Naive thymus-derived CD8-positive, alpha-beta T cell (primary cell): ENCODE results near the gene ABCF2. TPM values are rescaled to one million over a fixed set of nuclear protein-coding genes. Genes with fewer than 3 reads are reported as not detected.

Source experiments
- ATAC-seq, 2 donors: fragments of 150-1000 bp; cut with Tn5 transposase in 1 of 2; sonication (Bioruptor Pico), chemical (Tn5 transposase) in 1 of 2; 1 replicate in 1 of 2; 2 replicates in 1 of 2; pipeline ENCODE4 v1.10.0; 2021; ENCODE audit warnings: mild to moderate bottlenecking in 2 of 2, moderate library complexity in 2 of 2
- POLR2A ChIA-PET: fragments of 350-600 bp; sonication (Branson Sonifier 250); formaldehyde crosslinking; loops from one replicate; lab custom pipeline; 2021; ENCODE audit warnings: antibody characterized with exemption; lab: Charles Lee
- DNase-seq, 10 donors: peaks; one replicate each; pipeline versions ENCODE4 v3.0.0 to v3.0.0-alpha.2; 2020 to 2022
- H3K27ac Mint-ChIP-seq, 10 donors: one replicate each; pipeline ENCODE4 v1.8.0; 2020 to 2022; ENCODE audit warnings: mild to moderate bottlenecking in 10 of 10, mixed read lengths in 10 of 10, moderate library complexity in 4 of 10, inconsistent platforms in 1 of 10
- H3K27me3 Mint-ChIP-seq, 5 donors: one replicate each; pipeline ENCODE4 v1.8.0; 2021 to 2022; ENCODE audit warnings: mixed read lengths in 5 of 5
- H3K36me3 Mint-ChIP-seq, 3 donors: one replicate each; pipeline ENCODE4 v1.8.0; 2020 to 2022; ENCODE audit warnings: mixed read lengths in 3 of 3, mild to moderate bottlenecking in 2 of 3, inconsistent platforms in 1 of 3
- H3K4me1 Mint-ChIP-seq, 4 donors: one replicate each; pipeline ENCODE4 v1.8.0; 2021 to 2022; ENCODE audit warnings: mixed read lengths in 4 of 4
- H3K4me3 Mint-ChIP-seq, 10 donors: one replicate each; pipeline ENCODE4 v1.8.0; 2020 to 2022; ENCODE audit warnings: mild to moderate bottlenecking in 10 of 10, mixed read lengths in 10 of 10, moderate library complexity in 6 of 10, inconsistent platforms in 1 of 10
- H3K9me3 Mint-ChIP-seq, 9 donors: one replicate each; pipeline ENCODE4 v1.8.0; 2020 to 2022; ENCODE audit warnings: mixed read lengths in 9 of 9, mild to moderate bottlenecking in 3 of 9, inconsistent platforms in 1 of 9, moderate library complexity in 1 of 9
- polyA plus RNA-seq, 3 donors: library from polyadenylated mRNA; unstranded; fragments of 300-500 nt; fragmentation: Illumina TruSeq; gene quantifications; one replicate each; pipeline ENCODE4 v1.2.3, GENCODE V29; 2021
- total RNA-seq, 8 experiments: library from RNA in 2 of 8; stranded (reverse) in 2 of 8; gene quantifications; one replicate each; pipeline ENCODE4 v1.2.3 and lab custom pipeline; 2021 to 2026

ABCF2 gene
- total and polyA plus RNA-seq, 5 experiments from 2014 or later = 23.0 to 40.4 (median 31.6) TPM

- peaks cover 0 to 21% (median 8%) of the 10 kb centered on the region in 3 donors for H3K36me3 Mint-ChIP-seq
- POLR2A ChIA-PET = interaction anchor here (0.6 to 1.0 kb wide), 3 partner anchors 15 to 555 kb away, joined by 3 to 4 read pairs (median 4); no protein-coding TSS in a partner anchor
Measured at GRCh38 chr7:151229249-151229648, 2.2 kb upstream of the ABCF2 start.

GRCh38 chr7:151228024-151228866 is 1.2 kb upstream of the ABCF2 start:
- Mint-ChIP-seq H3K4me3 (peak overlapping the region; percentile 88 to 100 (median 98)), H3K9me3 (no peaks in the 10 kb centered on the region), H3K4me1 (peaks cover 30 to 53% (median 50%) of the 10 kb centered on the region in 4 donors), H3K27ac (peak overlapping the region in 9 of 10 donors; percentile 95 to 98 (median 97)), H3K36me3 (peaks cover 0 to 29% (median 10%) of the 10 kb centered on the region in 3 donors), H3K27me3 (no peaks in the 10 kb centered on the region)
- POLR2A ChIA-PET = interaction anchor here (0.7 to 2.5 kb wide), 6 partner anchors 9 to 113 kb away, joined by 3 to 21 read pairs (median 5); partner anchors contain the start of gene NUB1
- no peak for DNase-seq
- no peak for ATAC-seq

More at GRCh38 chr7:151229249-151229648, 2.2 kb upstream of the ABCF2 start:
- Mint-ChIP-seq H3K4me1 (peaks cover 34 to 60% (median 59%) of the 10 kb centered on the region in 4 donors), H3K4me3 (peak overlapping the region in 1 of 10 donors; percentile 22), H3K27me3 (no peaks in the 10 kb centered on the region), H3K9me3 (no peaks in the 10 kb centered on the region), H3K27ac (no peak overlapping the region)
- DNase-seq (no peak), ATAC-seq (no peak)

- ATAC-seq (peak in 1 of 2 donors; percentile 1), DNase-seq (no peak)
- POLR2A ChIA-PET = interaction anchor here (0.6 to 2.5 kb wide), 10 partner anchors 10 to 1373 kb away, joined by 3 to 21 read pairs (median 4); partner anchors contain the start of genes H2BK1 and NUB1
- peak overlapping the region; percentile 31 to 98 (median 97) for H3K27ac Mint-ChIP-seq
- peaks cover 0 to 44% (median 10%) of the 10 kb centered on the region in 3 donors for H3K36me3 Mint-ChIP-seq
- no peaks in the 10 kb centered on the region for H3K9me3 Mint-ChIP-seq
- peaks cover 21 to 41% (median 39%) of the 10 kb centered on the region in 4 donors for H3K4me1 Mint-ChIP-seq
- peak overlapping the region; percentile 88 to 100 (median 98) for H3K4me3 Mint-ChIP-seq
- no peaks in the 10 kb centered on the region for H3K27me3 Mint-ChIP-seq
Measured at GRCh38 chr7:151226560-151226874, 488 bp downstream of the ABCF2 start.

GRCh38 chr7:151225948-151226510 is 976 bp downstream of the ABCF2 start:
- H3K4me1 Mint-ChIP-seq = peaks cover 21 to 39% (median 35%) of the 10 kb centered on the region in 4 donors
- no peaks in the 10 kb centered on the region for H3K9me3 Mint-ChIP-seq
- peaks cover 0 to 48% (median 10%) of the 10 kb centered on the region in 3 donors for H3K36me3 Mint-ChIP-seq
- no peaks in the 10 kb centered on the region for H3K27me3 Mint-ChIP-seq
- DNase-seq = no peak
- peak overlapping the region; percentile 88 to 100 (median 98) for H3K4me3 Mint-ChIP-seq
- POLR2A ChIA-PET = interaction anchor here (0.6 to 2.5 kb wide), 4 partner anchors 11 to 1372 kb away, joined by 3 to 21 read pairs (median 6); no protein-coding TSS in a partner anchor
- no peak for ATAC-seq
- peak overlapping the region in 8 of 10 donors; percentile 14 to 98 (median 97) for H3K27ac Mint-ChIP-seq

GRCh38 chr7:151223728-151224127 is 3.3 kb downstream of the ABCF2 start:
- H3K4me3 Mint-ChIP-seq = no peak overlapping the region
- H3K9me3 Mint-ChIP-seq = no peaks in the 10 kb centered on the region
- no peaks in the 10 kb centered on the region for H3K27me3 Mint-ChIP-seq
- ATAC-seq (no peak), DNase-seq (no peak)
- H3K4me1 Mint-ChIP-seq = peaks cover 21 to 39% (median 37%) of the 10 kb centered on the region in 4 donors
- H3K36me3 Mint-ChIP-seq = peaks cover 0 to 70% (median 18%) of the 10 kb centered on the region in 3 donors
- no peak overlapping the region for H3K27ac Mint-ChIP-seq
- POLR2A ChIA-PET = interaction anchor here (0.7 to 1.2 kb wide), 4 partner anchors 9 to 24 kb away, joined by 3 read pairs; no protein-coding TSS in a partner anchor

- Mint-ChIP-seq H3K9me3 (no peaks in the 10 kb centered on the region), H3K4me3 (no peak overlapping the region), H3K27ac (no peak overlapping the region), H3K4me1 (peaks cover 0 to 5% (median under 1%) of the 10 kb centered on the region in 4 donors), H3K36me3 (peaks cover 4 to 94% (median 33%) of the 10 kb centered on the region in 3 donors), H3K27me3 (no peaks in the 10 kb centered on the region)
- ATAC-seq (no peak), DNase-seq (no peak)
- POLR2A ChIA-PET = interaction anchor here (1.5 kb wide), 1 partner anchor 9 kb away, joined by 4 read pairs; the partner anchor contains the start of gene ABCF2
Measured at GRCh38 chr7:151218170-151218569, 8.8 kb downstream of the ABCF2 start.

- Mint-ChIP-seq H3K9me3 (no peaks in the 10 kb centered on the region), H3K4me3 (no peak overlapping the region), H3K4me1 (peaks cover 0 to 4% (median 1%) of the 10 kb centered on the region in 4 donors), H3K36me3 (peaks cover 4 to 85% (median 31%) of the 10 kb centered on the region in 3 donors), H3K27me3 (no peaks in the 10 kb centered on the region), H3K27ac (peak overlapping the region in 2 of 10 donors; percentile 9 to 11)
- DNase-seq = no peak
- ATAC-seq = no peak
- POLR2A ChIA-PET = no interaction called here
Measured at GRCh38 chr7:151215396-151215795, 11.6 kb downstream of the ABCF2 start.

GRCh38 chr7:151213826-151214225 is 13.2 kb downstream of the ABCF2 start:
- Mint-ChIP-seq H3K4me1 (peaks cover 0 to 5% (median under 1%) of the 10 kb centered on the region in 4 donors), H3K4me3 (no peak overlapping the region), H3K27ac (no peak overlapping the region), H3K9me3 (no peaks in the 10 kb centered on the region), H3K36me3 (peaks cover 4 to 70% (median 25%) of the 10 kb centered on the region in 3 donors), H3K27me3 (no peaks in the 10 kb centered on the region)
- DNase-seq (no peak), ATAC-seq (no peak)
- POLR2A ChIA-PET = interaction anchor here (1.0 kb wide), 1 partner anchor 10 kb away, joined by 3 read pairs; no protein-coding TSS in a partner anchor

GRCh38 chr7:151212626-151213025 is 14.4 kb downstream of the ABCF2 start:
- peaks cover 0 to 58% (median 15%) of the 10 kb centered on the region in 3 donors for H3K36me3 Mint-ChIP-seq
- H3K9me3 Mint-ChIP-seq = no peaks in the 10 kb centered on the region
- DNase-seq (no peak), ATAC-seq (no peak)
- peak overlapping the region in 2 of 10 donors; percentile 40 to 51 for H3K27ac Mint-ChIP-seq
- no peaks in the 10 kb centered on the region for H3K27me3 Mint-ChIP-seq
- POLR2A ChIA-PET = no interaction called here
- peaks cover 4 to 8% (median 8%) of the 10 kb centered on the region in 4 donors for H3K4me1 Mint-ChIP-seq
- no peak overlapping the region for H3K4me3 Mint-ChIP-seq

GRCh38 chr7:151211155-151211772 is 15.7 kb downstream of the ABCF2 start:
- POLR2A ChIA-PET = interaction anchor here (1.5 kb wide), 1 partner anchor 15 kb away, joined by 4 read pairs; the partner anchor contains the start of gene ABCF2
- DNase-seq = no peak
- ATAC-seq = no peak
- Mint-ChIP-seq H3K27ac (peak overlapping the region in 3 of 10 donors; percentile 8 to 70 (median 48)), H3K27me3 (no peaks in the 10 kb centered on the region), H3K9me3 (no peaks in the 10 kb centered on the region), H3K36me3 (peaks cover 0 to 47% (median 13%) of the 10 kb centered on the region in 3 donors), H3K4me3 (no peak overlapping the region), H3K4me1 (peaks cover 14 to 22% (median 19%) of the 10 kb centered on the region in 4 donors)

GRCh38 chr7:151210087-151210854 is 16.7 kb downstream of the ABCF2 start, which contains the start of gene H2BK1:
Gene H2BK1, minus strand, starts transcription at chr7:151210488. Its CDS starts 170 bp downstream, at chr7:151210318.
- no peak for ATAC-seq
- no peaks in the 10 kb centered on the region for H3K27me3 Mint-ChIP-seq
- H3K27ac Mint-ChIP-seq = peak within 1 kb of the TSS in 3 of 10 donors; percentile 5 to 48 (median 33)
- no peak within 1 kb of the TSS for H3K4me3 Mint-ChIP-seq
- H3K9me3 Mint-ChIP-seq = no peaks in the 10 kb centered on the region
- DNase-seq = peak in 1 of 10 donors; percentile 45
- H3K36me3 Mint-ChIP-seq = peaks cover 0 to 37% (median 9%) of the 10 kb centered on the region in 3 donors
- POLR2A ChIA-PET = interaction anchor here (1.5 kb wide), 1 partner anchor 16 kb away, joined by 4 read pairs; the partner anchor contains the start of gene ABCF2
- peaks cover 17 to 26% (median 23%) of the 10 kb centered on the region in 4 donors for H3K4me1 Mint-ChIP-seq
